Stimulated activated CD8-positive, alpha-beta memory T cell treated with anti-CD3 and anti-CD28 coated beads, Interleukin-7, amount 100 ng/mL, for 48 hours (primary cell): ENCODE measurements around the gene LRRC4.

Experiments
- DNase-seq, 2 donors: peaks; one replicate each; pipeline ENCODE4 v3.0.0-alpha.2; 2020; ENCODE audit warnings: low read depth in 1 of 2; ENCODE audit errors: extremely low read depth in 1 of 2

The LRRC4 gene

GRCh38 chr7:127981965-127982364, 49.3 kb downstream of the LRRC4 start:
- no peak for DNase-seq

GRCh38 chr7:127980901-127981300, 50.3 kb downstream of the LRRC4 start:
- DNase-seq, result no peak

- DNase-seq, result no peak
Measured at GRCh38 chr7:127979728-127980126, 51.5 kb downstream of the LRRC4 start.

- DNase-seq, result no peak
Measured at GRCh38 chr7:127979113-127979727, 52.0 kb downstream of the LRRC4 start.

GRCh38 chr7:127978421-127978820, 52.8 kb downstream of the LRRC4 start:
- no peak for DNase-seq
